Superior temporal gyrus (tissue), 1 donor: ENCODE measurements around the gene LPA.
"Not testable (repeated sequence)": the region's sequence is repeated elsewhere in the genome, so short reads cannot be mapped to it uniquely, and the experiment has no call there.

Experiments used
- DNase-seq: peaks from one replicate; pipeline ENCODE4 v3.0.0-alpha.2; 2016; ENCODE audit errors: extremely low spot score

The LPA gene

DNA sequence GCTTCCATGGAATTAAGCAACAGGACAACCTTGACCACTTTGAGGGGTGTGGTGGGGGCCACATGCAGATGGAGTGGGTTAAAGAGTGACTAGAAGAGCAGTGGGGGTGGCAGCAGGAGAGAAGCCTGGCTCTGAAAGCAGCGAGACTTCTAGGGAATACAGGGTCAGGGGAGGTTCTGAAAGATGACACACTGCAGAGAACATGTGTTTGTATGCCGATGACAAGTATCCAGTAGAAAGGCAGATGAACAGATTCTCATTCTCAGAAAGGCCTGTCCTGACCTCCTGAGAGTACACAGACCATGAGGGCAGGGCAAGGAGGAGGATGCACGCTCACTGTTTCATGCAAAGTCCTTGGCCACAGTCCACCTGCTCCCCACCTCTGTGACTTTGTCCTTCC is 2.9 kb downstream of the LPA start:
- no peak for DNase-seq

- DNase-seq = no peak
Observed at GRCh38 chr6:160659562-160659961, 4.5 kb downstream of the LPA start.

GRCh38 chr6:160634706-160635105 is 29.4 kb downstream of the LPA start:
- DNase-seq = no peak

GRCh38 chr6:160595838-160596832 is 67.9 kb downstream of the LPA start:
- DNase-seq = no peak

DNA sequence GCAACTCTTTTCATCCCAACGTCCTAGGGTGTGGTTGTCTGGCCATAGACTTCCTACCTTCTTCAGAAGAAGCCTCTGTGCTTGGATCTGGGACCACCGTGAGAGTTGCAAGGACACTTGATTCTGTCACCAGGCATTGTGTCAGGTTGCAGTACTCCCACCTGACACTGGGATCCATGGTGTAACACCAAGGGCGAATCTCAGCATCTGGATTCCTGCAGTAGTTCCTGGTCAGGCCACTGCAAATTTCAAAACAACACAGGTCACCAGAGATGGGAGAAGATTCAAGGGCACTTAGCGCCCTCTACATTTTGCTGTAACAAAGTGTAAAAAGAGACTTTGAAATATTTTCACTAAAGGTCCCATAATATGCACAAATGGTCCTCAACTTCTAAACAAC is 68.8 kb downstream of the LPA start:
- not testable (repeated sequence) for DNase-seq

- no peak for DNase-seq
Observed at GRCh38 chr6:160586374-160586773, 77.7 kb downstream of the LPA start.

DNA sequence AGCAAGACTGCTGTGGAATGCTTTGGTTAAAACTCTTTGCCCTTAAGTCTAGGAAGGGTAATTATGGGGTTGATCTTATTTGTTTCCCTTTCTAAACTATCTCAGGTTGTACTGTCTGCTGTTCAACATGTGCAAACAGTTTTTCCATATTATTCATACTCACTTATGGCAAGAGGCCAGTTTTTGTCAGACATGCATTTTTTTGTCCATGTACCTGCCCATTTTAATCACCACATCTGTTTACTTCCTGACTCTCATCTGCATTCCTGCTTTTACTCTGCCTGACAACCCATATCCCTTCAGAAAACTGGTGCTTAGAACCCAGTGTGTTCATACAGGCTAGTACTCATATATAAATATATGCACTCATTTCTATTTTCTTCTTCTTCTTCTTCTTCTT is 80.3 kb downstream of the LPA start:
- no peak for DNase-seq

DNA sequence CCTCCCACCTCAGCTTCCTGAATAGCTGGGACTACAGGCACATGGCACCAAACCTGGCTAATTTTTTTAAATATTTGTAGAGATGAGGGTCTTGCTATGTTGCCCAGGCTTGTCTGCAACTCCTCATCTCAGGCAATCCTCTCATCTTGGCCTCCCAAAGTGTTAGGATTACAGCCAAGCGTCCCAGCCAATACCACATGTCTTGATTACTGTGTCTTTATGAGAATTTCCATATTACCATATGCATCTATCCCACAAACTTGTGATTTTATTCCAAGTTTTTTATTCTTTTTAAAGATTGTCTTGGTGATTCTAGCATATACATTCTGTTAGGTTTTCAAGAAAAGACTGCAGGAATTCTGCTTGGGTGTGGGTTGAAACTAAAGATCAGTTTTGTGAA is 82.7 kb downstream of the LPA start:
- DNase-seq = no peak

GRCh38 chr6:160578515-160578914 is 85.6 kb downstream of the LPA start:
- not testable (repeated sequence) for DNase-seq

DNA sequence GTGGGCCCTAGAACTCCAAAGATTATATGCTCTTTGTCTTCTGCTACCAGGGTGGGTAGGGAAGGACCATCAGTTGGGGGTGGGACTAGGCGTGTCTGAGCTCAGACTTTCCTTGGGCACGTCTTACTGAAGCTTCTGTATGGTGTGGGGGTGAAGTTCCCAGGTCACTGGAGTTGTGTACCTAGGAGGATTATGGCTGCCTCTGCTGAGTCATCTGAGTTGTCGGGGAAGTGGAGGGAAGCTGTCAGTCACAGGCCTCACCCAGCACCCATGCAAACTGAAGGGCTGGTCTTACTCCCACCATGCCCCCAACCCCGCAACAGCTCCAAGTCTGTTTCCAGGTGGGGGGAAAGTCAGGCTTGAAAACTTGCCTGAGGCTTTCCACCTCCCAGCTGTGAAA is 90.1 kb downstream of the LPA start:
- DNase-seq = no peak

DNA sequence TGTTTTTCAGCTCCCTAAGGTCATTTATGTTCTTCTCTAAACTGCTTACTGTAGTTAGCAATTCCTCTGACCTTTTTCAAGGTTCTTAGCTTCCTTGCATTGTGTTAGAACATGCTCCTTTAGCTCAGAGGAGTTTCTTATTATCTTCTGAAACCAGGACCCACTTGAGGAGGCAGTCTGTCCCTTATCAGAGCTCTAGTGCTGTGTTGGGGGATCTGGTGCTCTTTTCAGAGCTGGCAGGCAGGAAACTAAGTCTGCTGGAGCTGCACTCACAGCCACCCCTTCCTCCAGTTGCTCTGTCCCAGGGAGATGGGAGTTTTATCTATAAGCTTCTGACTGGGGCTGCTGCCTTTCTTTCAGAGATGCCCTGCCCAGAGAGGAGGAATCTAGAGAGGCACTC is 92.9 kb downstream of the LPA start:
- not testable (repeated sequence) for DNase-seq

DNA sequence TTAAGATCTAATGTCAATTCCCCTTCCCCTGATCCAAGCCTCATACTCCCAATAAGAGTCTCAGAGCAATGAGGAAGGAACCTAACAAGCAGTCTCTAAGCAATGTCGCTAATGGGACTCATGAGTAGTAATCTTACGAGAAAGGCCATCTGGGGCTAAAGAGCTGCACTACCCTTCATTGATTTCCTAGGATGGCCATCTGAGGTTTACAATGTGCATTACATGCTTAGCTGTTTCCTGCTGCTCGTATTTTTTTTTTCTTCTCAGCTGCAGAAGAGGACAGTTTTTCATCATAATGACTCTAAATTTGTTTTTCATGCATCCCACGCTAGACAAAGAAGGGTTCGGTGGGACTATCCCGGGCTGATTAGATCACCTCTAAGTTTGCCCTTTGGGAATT is 119.3 kb downstream of the LPA start:
- DNase-seq = no peak

- no peak for DNase-seq
Observed at GRCh38 chr6:160535270-160535669, 128.8 kb downstream of the LPA start.

DNA sequence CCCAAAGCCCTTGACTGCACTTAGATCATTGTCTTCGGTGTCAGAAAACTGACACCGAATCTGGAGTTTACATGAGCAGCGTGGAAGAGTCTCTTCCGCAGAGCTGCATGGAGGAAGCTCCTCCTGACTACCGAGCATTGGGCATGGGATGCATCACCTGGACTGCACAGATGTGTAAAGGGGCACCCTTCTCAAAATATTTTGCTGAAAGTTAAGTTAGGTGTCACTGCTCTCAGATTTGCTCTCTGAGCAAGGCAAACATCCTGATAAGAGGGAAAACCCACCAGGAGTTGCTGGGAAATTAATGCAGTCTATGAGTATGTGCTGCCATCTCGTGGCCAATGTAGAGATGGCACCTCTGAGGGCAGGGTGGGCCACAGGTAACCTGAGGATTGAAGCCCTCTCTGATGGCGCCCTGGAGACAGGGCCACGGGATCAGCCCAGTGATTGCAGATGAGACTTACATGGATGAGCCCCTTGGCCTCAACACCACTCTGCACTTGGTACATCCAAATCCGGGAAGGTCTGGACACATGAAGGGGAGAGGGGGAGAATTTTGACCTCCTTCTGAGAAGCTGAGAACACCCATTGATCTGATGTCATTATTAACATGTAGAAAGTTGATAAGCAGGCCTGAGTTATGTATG is 129.9 kb downstream of the LPA start:
- peak; percentile 84 for DNase-seq

DNA sequence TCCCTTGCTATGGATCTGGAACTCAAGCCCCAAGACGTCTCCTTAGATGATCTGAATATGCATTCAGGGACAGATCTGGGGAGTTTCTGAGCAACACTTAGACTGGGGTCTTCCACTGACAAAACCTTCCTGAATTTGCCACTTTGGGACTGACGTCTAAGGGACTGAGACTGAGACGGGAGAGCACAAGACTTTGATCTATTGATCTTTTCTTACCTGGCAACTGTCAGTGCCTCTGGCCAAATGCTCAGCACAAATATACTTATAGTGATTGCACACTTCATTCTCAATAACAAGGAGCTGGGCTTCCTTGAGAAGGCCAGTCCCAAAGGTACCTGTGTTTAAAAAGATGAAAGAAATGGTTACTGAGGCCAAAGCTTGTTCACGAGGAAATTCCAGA is 131.8 kb downstream of the LPA start:
- DNase-seq = no peak

DNA sequence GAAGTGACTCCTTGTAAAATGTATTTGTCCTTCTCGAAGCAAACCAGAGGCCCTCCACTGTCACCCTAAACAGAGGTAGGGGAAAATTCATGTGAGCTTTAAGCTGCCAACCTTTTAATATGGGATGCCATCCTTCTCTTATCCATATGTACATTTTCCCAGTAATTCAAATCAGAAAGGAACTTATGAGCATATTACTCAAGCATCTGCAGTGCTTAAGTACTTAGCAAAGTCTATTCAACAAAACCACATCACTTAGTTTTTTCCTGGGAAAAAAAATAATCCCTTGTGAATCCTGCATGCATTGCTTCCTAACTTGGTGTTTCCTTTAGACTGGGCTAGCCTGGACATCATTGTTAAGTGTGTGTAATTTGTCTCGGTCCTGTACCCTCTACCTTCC is 132.2 kb downstream of the LPA start:
- DNase-seq = no peak

- not testable (repeated sequence) for DNase-seq
Observed at GRCh38 chr6:160529524-160529923, 134.6 kb downstream of the LPA start.

DNA sequence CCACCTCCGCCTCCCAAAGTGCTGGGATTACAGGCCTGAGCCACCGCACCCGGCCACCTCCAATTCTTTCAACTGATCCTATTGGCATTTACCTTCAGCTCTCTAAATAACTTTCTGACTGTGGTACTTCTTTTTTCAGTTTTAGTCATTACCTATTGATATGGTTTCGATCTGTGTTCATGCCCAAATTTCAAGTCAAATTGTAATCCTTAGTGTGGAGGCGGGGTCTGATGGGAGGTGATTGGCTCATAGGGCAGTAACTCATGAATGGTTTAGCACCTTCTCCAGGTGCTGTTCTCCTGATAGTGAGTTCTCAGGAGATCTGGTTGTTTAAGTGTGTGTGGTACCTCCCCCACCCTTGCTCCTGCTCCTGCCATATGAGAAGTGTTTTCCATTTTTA is 140.9 kb downstream of the LPA start:
- DNase-seq = no peak

DNA sequence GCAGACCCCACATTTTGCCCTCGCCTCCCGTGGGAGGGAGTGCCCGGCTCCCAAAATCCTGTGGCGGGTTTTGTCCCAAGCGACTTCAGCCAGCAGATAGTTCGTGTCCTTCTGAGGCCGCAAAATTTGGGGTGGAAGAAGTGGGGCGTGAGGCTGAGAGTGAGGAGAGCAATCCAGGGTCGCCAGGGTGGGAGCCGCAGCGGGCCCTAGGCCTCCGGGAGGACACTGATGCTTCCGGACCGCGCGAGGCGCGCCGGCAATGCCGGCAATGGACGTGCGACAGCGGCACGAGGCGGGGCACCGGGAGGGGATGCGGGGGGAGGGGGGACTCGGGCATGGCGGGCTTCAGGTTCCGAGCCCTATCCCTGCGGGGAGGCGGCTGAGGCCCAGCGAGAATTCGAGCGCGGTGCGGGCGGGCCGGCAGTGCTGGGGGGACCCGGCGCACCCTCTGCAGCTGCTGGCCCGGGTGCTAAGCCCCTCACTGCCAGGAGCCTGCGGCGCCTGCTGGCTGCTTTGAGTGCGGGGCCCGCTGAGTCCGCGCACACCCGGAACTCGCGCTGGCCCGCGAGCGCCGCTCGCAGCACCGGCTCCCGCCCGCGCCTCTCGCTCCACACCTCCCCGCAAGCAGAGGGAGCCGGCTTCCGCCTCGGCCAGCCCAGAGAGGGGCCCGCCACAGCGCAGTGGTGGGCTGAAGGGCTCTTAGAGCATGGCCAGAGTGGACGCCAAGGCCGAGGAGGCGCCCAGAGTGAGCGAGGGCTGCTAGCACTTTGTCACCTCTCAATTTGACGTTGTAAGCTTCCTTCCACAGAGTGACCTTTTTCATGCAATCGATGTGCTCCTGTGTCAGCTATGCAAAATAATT is 143.8 kb downstream of the LPA start:
- DNase-seq = peak; percentile 92

GRCh38 chr6:160519603-160520042 is 144.5 kb downstream of the LPA start:
- DNase-seq = no peak

DNA sequence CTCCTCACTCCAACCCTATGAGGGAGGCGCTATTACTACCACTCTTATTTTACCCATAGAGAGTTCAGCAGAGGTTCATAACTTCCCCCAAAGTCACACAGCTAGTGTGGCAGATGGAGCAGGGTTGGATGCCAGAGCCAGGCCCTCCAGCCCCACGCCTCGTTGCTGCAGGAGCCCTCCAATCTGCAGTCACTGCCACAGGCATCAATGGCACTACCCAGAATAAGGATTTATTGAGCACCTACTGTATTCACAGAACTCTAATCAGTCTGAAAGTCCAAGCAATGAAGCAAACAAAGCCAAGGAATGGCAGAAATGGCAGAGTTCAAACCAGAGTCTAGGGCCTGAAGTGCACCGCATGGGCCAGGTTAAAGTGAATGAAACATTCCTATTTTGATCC is 144.9 kb downstream of the LPA start:
- no peak for DNase-seq

DNA sequence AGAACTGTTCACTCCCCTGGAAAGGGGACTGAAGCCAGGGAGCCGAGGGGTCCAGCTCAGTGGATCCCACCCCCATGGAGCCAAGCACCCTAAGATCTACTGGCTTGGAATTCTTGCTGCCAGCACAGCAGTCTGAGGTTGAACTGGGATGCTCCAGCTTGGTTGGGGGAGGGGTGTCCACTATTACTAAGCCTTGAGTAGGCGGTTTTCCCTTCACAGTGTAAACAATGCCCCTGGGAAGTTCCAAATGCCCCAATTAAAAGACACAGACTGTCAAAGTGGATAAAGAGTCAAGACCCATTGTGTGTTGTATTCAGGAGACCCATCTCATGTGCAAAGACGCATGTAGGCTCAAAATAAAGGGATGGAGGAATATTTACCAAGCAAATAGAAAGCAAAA is 150.2 kb downstream of the LPA start:
- DNase-seq = no peak
